Transverse colon (tissue), 4 donors: ENCODE measurements around the gene GLA. TPM values are rescaled to one million over a fixed set of nuclear protein-coding genes. Genes with fewer than 3 reads are reported as not detected.

ENCODE experiments used
- DNase-seq: peaks from one replicate; pipeline ENCODE4 v3.0.0-alpha.2; 2019
- H3K27ac ChIP-seq, 4 donors: fragments of 200-600 bp; sonication (generic); 2 replicates each; pipeline ENCODE4 v1.5.1; 2016 to 2018; ENCODE audit warnings: inconsistent platforms in 4 of 4
- H3K27me3 ChIP-seq: fragments of 200-600 bp; sonication (generic); 2 replicates; pipeline ENCODE4 v1.5.1; 2017; ENCODE audit warnings: inconsistent platforms
- H3K36me3 ChIP-seq, 4 donors: fragments of 200-600 bp; sonication (generic); 2 replicates each; pipeline ENCODE4 v1.5.1; 2017 to 2019; ENCODE audit warnings: inconsistent platforms in 4 of 4
- H3K4me1 ChIP-seq, 4 donors: fragments of 200-600 bp; sonication (generic); 2 replicates each; pipeline ENCODE4 v1.5.1; 2017 to 2020; ENCODE audit warnings: inconsistent platforms in 4 of 4
- H3K4me3 ChIP-seq, 4 donors: fragments of 200-600 bp; sonication (generic); 1 replicate in 1 of 4; 2 replicates in 3 of 4; pipeline versions ENCODE4 v1.5.1 to v1.6.1; 2017 to 2019; ENCODE audit warnings: inconsistent platforms in 4 of 4
- H3K9me3 ChIP-seq, 2 donors: fragments of 200-600 bp; sonication (generic); 2 replicates each; pipeline ENCODE4 v1.5.1; 2017 to 2019; ENCODE audit warnings: inconsistent platforms in 2 of 2
- EP300 ChIP-seq: sonication (generic); formaldehyde crosslinking; IDR thresholded peaks from one replicate; pipeline ENCODE4 v1.6.1; 2017; ENCODE audit warnings: antibody characterized with exemption, low read depth
- POLR2A ChIP-seq: fragments of 450-650 bp; IDR thresholded peaks from one replicate; pipeline ENCODE4 v1.6.1; 2016; ENCODE audit warnings: antibody characterized with exemption, mild to moderate bottlenecking, moderate library complexity
- POLR2AphosphoS5 ChIP-seq, 3 donors: sonication (generic); formaldehyde crosslinking; IDR thresholded peaks; one replicate each; pipeline ENCODE4 v1.6.1; 2016; ENCODE audit warnings: antibody characterized with exemption in 3 of 3
- WGBS, 2 donors: methylation state at CpG; one replicate each; pipeline ENCODE4 v1.1.5; 2018; ENCODE audit warnings: low coverage in 1 of 2; 5-methylcytosine and 5-hydroxymethylcytosine counted together
- in situ Hi-C, 4 donors: fragments of 200-750 bp; cut with MboI; loops; one replicate each; pipeline versions ENCODE4 v1.15.0 to v1.15.1; 2017; ENCODE audit warnings: low sequenced_read_pairs in 3 of 4, low pct_ligation_motif_present in 1 of 4, low pct_unique_long_range_greater_than_20kb in 1 of 4
- intact Hi-C: fragments of 100-400 bp; cut with DNase I; formaldehyde crosslinking; loops from one replicate; pipeline ENCODE4 v1.15.1; 2023; ENCODE audit warnings: low total_unique reads
- total RNA-seq, 4 donors: library from RNA; depleted of rRNA; stranded (reverse); fragments of >200 nt; gene quantifications; one replicate each; pipeline ENCODE4 v1.1.0, GENCODE V29; 2016
- TF ChIP-seq, protein P1 (sequence below), 5 experiments: fragments of 200-600 bp in 3 of 5; fragments of 450-650 bp in 2 of 5; sonication (generic) in 3 of 5; IDR thresholded peaks; 1 replicate in 2 of 5; 2 replicates in 3 of 5; pipeline ENCODE4 v1.5.1; 2016 to 2017; ENCODE audit warnings: antibody characterized with exemption in 5 of 5, inconsistent platforms in 3 of 5, mild to moderate bottlenecking in 2 of 5, moderate library complexity in 1 of 5

Gene GLA
- total RNA-seq, 4 donors from 2014 or later = 1.4 to 20.8 (median 13.5) TPM

DNA sequence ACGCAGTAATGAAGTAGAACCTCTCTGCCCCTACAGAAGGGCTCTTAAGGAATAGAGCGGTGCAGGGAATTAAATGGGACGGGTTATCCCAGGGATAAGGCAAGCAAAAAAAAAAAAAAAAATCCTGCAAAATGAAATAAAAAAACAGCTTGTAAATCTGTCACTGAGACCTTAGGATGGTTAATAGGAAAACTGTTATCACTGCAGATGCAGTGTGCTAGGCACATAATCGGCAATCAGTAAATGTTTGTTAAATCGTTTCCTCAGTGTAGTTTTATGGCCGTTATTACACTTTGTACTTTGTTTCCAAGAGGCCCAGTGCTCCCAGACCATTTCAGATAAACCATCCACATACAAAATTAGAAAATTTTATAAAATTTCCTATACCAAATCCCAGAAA, 1.3 kb upstream of the GLA start:
- peaks cover 0 to 31% (median 2%) of the 10 kb centered on the region in 4 donors for H3K4me1 ChIP-seq
- no peaks in the 10 kb centered on the region for H3K36me3 ChIP-seq
- in situ Hi-C loops = loop anchor here in 2 of 4 donors (25.0 kb wide), 2 partner anchors 228 to 353 kb away; no protein-coding TSS in a partner anchor
- H3K9me3 ChIP-seq = no peaks in the 10 kb centered on the region
- peak in 1 of 3 donors; percentile 23 for TF ChIP-seq POLR2AphosphoS5 (IDR thresholded peaks at IDR 0.05)
- TF ChIP-seq, protein P1, sequence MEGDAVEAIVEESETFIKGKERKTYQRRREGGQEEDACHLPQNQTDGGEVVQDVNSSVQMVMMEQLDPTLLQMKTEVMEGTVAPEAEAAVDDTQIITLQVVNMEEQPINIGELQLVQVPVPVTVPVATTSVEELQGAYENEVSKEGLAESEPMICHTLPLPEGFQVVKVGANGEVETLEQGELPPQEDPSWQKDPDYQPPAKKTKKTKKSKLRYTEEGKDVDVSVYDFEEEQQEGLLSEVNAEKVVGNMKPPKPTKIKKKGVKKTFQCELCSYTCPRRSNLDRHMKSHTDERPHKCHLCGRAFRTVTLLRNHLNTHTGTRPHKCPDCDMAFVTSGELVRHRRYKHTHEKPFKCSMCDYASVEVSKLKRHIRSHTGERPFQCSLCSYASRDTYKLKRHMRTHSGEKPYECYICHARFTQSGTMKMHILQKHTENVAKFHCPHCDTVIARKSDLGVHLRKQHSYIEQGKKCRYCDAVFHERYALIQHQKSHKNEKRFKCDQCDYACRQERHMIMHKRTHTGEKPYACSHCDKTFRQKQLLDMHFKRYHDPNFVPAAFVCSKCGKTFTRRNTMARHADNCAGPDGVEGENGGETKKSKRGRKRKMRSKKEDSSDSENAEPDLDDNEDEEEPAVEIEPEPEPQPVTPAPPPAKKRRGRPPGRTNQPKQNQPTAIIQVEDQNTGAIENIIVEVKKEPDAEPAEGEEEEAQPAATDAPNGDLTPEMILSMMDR (IDR thresholded peaks at IDR 0.05) = no peak
- intact Hi-C loops = no loop called here
- no peak for DNase-seq
- peak overlapping the region in 3 of 4 donors; percentile 42 to 63 (median 61) for H3K4me3 ChIP-seq
- H3K27ac ChIP-seq = peak overlapping the region; percentile 81 to 94 (median 92)
- 31% methylated on average over 6 of the region's 6 CpGs; no CpG with 5 or more reads in 1 of the 2 donors for WGBS, 2 donors
- no peaks in the 10 kb centered on the region for H3K27me3 ChIP-seq

DNA sequence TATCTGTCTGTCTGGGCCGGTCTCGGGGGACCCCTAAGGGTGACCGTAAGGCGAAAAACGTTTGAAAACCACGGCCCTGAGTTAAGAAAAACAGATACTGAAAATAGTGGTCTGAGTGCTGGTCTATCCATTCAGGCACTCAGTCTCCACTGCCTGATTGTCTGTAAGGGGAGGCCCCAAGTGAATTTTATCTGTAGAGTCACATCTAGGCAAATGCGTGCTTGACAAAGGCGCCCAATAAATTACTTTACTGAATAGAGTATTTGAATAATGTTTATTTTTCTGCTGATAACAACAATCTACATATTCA, 762 bp upstream of the GLA start:
- no peak for DNase-seq
- WGBS, 2 donors = 54% methylated on average over 8 of the region's 8 CpGs; no CpG with 5 or more reads in 1 of the 2 donors
- Histone ChIP-seq H3K36me3 (no peaks in the 10 kb centered on the region), H3K4me1 (peaks cover 0 to 31% (median 2%) of the 10 kb centered on the region in 4 donors), H3K4me3 (peak overlapping the region; percentile 14 to 63 (median 52)), H3K27ac (peak overlapping the region; percentile 81 to 94 (median 92)), H3K27me3 (no peaks in the 10 kb centered on the region), H3K9me3 (no peaks in the 10 kb centered on the region)
- intact Hi-C loops (no loop called here), in situ Hi-C loops (loop anchor here in 2 of 4 donors (25.0 kb wide), 2 partner anchors 229 to 354 kb away; no protein-coding TSS in a partner anchor)
- TF ChIP-seq POLR2A = no peak
- TF ChIP-seq, protein P1 (IDR thresholded peaks at IDR 0.05) = peak in 1 of 5 experiments; percentile 10
- TF ChIP-seq EP300 = no peak

DNA sequence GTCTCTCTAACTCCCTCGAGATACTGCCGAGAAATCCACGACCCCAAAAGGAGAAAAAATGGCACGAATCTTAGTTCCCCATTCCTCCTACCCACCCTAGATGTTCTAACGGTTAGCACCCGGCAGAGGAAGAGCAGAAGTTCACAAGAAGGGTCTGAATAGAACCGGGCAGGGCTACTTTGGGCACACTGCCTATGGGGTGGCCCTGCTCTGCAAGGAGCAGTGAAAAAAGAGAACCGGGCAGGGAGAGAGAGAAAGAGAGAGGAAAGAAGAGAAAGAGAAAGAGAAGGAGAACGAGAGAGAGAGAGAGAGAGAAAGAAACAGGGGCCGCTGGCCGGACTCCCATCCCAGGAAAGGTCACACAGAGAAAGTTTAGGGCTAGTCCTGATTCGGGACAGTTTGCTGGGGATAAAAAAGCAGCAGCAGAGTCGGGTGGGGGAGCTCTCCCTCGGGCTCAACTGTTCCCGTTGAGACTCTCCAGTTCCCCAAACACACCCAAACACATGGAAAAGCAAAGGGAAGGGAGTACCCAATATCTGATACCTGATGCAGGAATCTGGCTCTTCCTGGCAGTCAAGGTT, 468 bp downstream of the GLA start:
- DNase-seq = no peak
- peak overlapping the region; percentile 29 to 67 (median 50) for H3K4me3 ChIP-seq
- in situ Hi-C loops = loop anchor here in 2 of 4 donors (25.0 kb wide), 2 partner anchors 230 to 355 kb away; no protein-coding TSS in a partner anchor
- no peaks in the 10 kb centered on the region for H3K27me3 ChIP-seq
- no peaks in the 10 kb centered on the region for H3K36me3 ChIP-seq
- H3K27ac ChIP-seq = peak overlapping the region; percentile 81 to 94 (median 92)
- peaks cover 0 to 31% (median 2%) of the 10 kb centered on the region in 4 donors for H3K4me1 ChIP-seq
- WGBS, 2 donors = 41% methylated on average over 15 of the region's 15 CpGs; no CpG with 5 or more reads in 1 of the 2 donors
- intact Hi-C loops = no loop called here
- H3K9me3 ChIP-seq = no peaks in the 10 kb centered on the region
- TF ChIP-seq POLR2A (no peak), POLR2AphosphoS5 (IDR thresholded peaks at IDR 0.05) (no peak), EP300 (no peak)
- TF ChIP-seq, protein P1 (IDR thresholded peaks at IDR 0.05) = no peak

DNA sequence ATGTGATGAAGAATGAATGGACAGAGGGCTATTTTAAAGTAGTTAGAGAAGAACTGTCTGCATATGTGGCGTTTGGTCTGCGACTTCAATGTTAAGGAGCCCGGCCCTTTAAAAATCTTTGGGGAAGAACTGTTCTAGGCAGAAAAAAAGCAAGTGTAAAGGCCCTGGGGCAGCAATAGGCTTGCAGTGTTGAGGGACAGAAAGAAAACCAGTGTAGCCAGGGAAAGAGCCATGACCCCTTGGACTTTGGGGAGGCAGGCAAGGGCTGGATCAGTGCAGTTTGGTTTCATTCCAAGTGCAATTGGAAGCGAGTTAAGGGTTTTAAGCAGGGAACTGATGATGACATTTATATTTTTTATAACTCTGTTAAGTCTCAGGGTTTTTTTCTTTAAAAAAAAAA, 7.9 kb downstream of the GLA start:
- no peaks in the 10 kb centered on the region for H3K9me3 ChIP-seq
- in situ Hi-C loops (loop anchor here in 2 of 4 donors (25.0 kb wide), 2 partner anchors 237 to 362 kb away; no protein-coding TSS in a partner anchor), intact Hi-C loops (no loop called here)
- H3K36me3 ChIP-seq = no peaks in the 10 kb centered on the region
- no peaks in the 10 kb centered on the region for H3K27me3 ChIP-seq
- TF ChIP-seq POLR2A (no peak), POLR2AphosphoS5 (IDR thresholded peaks at IDR 0.05) (no peak), EP300 (no peak)
- TF ChIP-seq, protein P1 (IDR thresholded peaks at IDR 0.05) = no peak
- DNase-seq = no peak
- 90% methylated on average over 4 of the region's 4 CpGs; no CpG with 5 or more reads in 1 of the 2 donors for WGBS, 2 donors
- no peak overlapping the region for H3K4me3 ChIP-seq
- H3K4me1 ChIP-seq = no peaks in the 10 kb centered on the region
- no peak overlapping the region for H3K27ac ChIP-seq
